SJSA1 (cell line): Measurements from ENCODE around the gene BTBD16. TPM values are rescaled to one million over a fixed set of nuclear protein-coding genes. Genes with fewer than 3 reads are reported as not detected.

Experiments used
- DNase-seq, 2 experiments: peaks; one replicate each; pipeline ENCODE4 v3.0.0-alpha.2; 2015 to 2020; ENCODE audit warnings: low spot score in 2 of 2, low read depth in 1 of 2
- H3K27ac ChIP-seq: fragments of 250-450 bp; sonication (Bioruptor Pico); 2 replicates; pipeline ENCODE4 v1.5.1; 2020; ENCODE audit warnings: mild to moderate bottlenecking, moderate library complexity
- H3K27me3 ChIP-seq: fragments of 250-450 bp; sonication (Bioruptor Pico); replicated peaks from 2 replicates; pipeline ENCODE4 v1.5.1; 2020; ENCODE audit warnings: mild to moderate bottlenecking, moderate library complexity
- H3K36me3 ChIP-seq: fragments of 250-450 bp; sonication (Bioruptor Pico); 2 replicates; pipeline ENCODE4 v1.5.1; 2020; ENCODE audit warnings: mild to moderate bottlenecking
- H3K4me1 ChIP-seq: fragments of 250-450 bp; sonication (Bioruptor Pico); replicated peaks from 2 replicates; pipeline ENCODE4 v1.6.1; 2021; ENCODE audit warnings: mild to moderate bottlenecking
- H3K4me3 ChIP-seq: fragments of 250-450 bp; sonication (Bioruptor Pico); 2 replicates; pipeline ENCODE4 v1.5.1; 2020; ENCODE audit warnings: mild to moderate bottlenecking
- H3K9me3 ChIP-seq: fragments of 250-450 bp; sonication (Bioruptor Pico); replicated peaks from 2 replicates; pipeline ENCODE4 v1.5.1; 2020; ENCODE audit warnings: mild to moderate bottlenecking
- total RNA-seq: library from RNA; depleted of rRNA; stranded (reverse); fragments of >200 nt; shearing (Covaris generic); gene quantifications from 2 replicates; pipeline ENCODE4 v1.2.3, GENCODE V29; 2014

The BTBD16 gene
- total RNA-seq, 1 experiment from 2014 or later = not detected

GRCh38 chr10:122253605-122254004, 17.5 kb upstream of the BTBD16 start:
- Histone ChIP-seq H3K9me3 (no peaks in the 10 kb centered on the region), H3K4me3 (no peak overlapping the region), H3K4me1 (no peaks in the 10 kb centered on the region), H3K36me3 (no peaks in the 10 kb centered on the region), H3K27ac (no peak overlapping the region), H3K27me3 (no peaks in the 10 kb centered on the region)
- DNase-seq = no peak

DNA sequence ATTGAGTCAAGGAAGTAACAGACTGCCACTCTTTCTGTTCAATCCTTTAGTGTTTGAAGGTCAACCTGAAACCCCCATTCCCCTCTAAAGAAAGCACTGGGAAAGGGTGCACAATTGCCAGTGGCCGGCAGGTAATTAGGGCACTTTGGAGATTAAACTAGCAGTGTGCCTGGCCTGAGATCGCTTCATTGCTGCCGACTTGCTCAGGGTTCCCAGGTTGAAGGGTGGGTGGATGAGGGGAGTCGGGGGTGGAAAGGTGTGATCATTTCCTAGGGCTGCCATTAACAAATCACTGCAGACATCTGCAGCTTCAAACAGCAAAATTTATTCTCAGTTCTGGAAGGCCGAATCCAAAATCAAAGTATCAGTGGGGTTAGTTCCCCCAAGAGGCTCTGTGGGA, 16.3 kb upstream of the BTBD16 start:
- Histone ChIP-seq H3K36me3 (no peaks in the 10 kb centered on the region), H3K4me3 (no peak overlapping the region), H3K4me1 (no peaks in the 10 kb centered on the region), H3K27me3 (no peaks in the 10 kb centered on the region), H3K9me3 (no peaks in the 10 kb centered on the region), H3K27ac (no peak overlapping the region)
- no peak for DNase-seq

GRCh38 chr10:122255509-122256301, 15.4 kb upstream of the BTBD16 start:
- no peaks in the 10 kb centered on the region for H3K36me3 ChIP-seq
- no peaks in the 10 kb centered on the region for H3K4me1 ChIP-seq
- no peak overlapping the region for H3K4me3 ChIP-seq
- no peak for DNase-seq
- H3K27me3 ChIP-seq = no peaks in the 10 kb centered on the region
- no peaks in the 10 kb centered on the region for H3K9me3 ChIP-seq
- H3K27ac ChIP-seq = no peak overlapping the region

DNA sequence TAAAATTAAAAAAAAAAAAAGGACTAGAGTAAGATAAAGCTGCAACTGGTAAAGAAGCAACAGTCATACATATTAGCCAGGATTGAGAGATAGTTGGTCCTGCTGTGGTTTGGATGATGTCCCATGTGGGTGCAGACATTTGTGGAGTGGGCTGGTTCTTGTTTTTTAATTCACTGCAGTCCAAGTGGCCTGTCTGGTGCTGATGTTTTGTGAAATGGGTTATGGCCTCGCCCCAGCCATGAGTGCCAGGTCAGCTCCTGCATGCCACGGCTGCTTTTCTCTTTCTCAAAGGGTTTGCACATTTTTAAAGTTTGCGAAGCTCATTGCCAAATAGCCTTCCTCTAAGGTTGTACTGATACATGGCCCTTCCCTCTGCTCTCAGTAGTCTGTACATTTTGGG, 14.1 kb upstream of the BTBD16 start:
- no peaks in the 10 kb centered on the region for H3K36me3 ChIP-seq
- DNase-seq = no peak
- H3K9me3 ChIP-seq = peaks cover 7% of the 10 kb centered on the region
- H3K27ac ChIP-seq = no peak overlapping the region
- no peaks in the 10 kb centered on the region for H3K4me1 ChIP-seq
- no peak overlapping the region for H3K4me3 ChIP-seq
- H3K27me3 ChIP-seq = no peaks in the 10 kb centered on the region

GRCh38 chr10:122258136-122259074, 12.7 kb upstream of the BTBD16 start:
- Histone ChIP-seq H3K9me3 (peaks cover 7% of the 10 kb centered on the region), H3K36me3 (no peaks in the 10 kb centered on the region), H3K4me3 (no peak overlapping the region), H3K27me3 (no peaks in the 10 kb centered on the region), H3K4me1 (no peaks in the 10 kb centered on the region), H3K27ac (no peak overlapping the region)
- no peak for DNase-seq

DNA sequence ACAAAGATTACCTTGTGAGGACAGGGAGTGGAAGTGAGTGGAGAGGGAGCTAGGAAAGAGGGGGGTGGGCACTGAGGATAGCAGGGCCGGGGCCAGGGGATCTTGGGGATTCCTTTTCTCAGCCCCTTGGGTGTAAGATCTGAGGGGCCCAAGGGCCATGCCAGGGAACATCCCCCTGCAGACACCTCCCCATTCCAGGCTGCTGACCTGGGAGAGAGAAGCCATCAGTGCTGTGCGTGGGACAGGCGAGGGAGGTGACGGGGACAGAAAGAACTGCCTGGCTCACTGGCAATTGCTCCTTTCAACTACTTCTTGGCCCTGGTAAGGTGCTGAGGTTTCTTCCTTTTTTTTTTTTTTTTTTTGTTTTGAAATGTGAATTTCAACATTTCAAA, 12.0 kb upstream of the BTBD16 start:
- H3K36me3 ChIP-seq = no peaks in the 10 kb centered on the region
- H3K9me3 ChIP-seq = peaks cover 7% of the 10 kb centered on the region
- no peak overlapping the region for H3K4me3 ChIP-seq
- peaks cover 5% of the 10 kb centered on the region for H3K4me1 ChIP-seq
- H3K27ac ChIP-seq = no peak overlapping the region
- H3K27me3 ChIP-seq = no peaks in the 10 kb centered on the region
- DNase-seq = no peak

DNA sequence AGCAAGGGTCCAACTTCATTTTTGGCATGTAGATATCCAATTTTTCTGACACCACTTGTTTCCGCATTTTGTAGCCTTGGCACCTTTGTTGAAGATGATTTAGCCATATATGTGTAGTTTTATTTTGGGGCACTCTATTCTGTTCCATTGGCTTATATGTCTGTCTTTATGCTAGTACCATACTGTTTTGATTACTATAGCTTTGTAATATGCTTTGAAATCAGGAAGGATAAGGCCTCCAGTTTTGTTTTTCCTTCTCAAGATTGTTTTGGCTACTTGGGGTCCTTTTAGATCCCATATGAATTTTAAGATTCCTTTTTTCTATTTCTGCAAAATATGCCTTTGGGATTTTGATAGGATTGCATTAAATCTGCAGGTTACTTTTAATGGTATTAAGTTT, 9.5 kb upstream of the BTBD16 start:
- Histone ChIP-seq H3K36me3 (no peaks in the 10 kb centered on the region), H3K27ac (no peak overlapping the region), H3K9me3 (peaks cover 7% of the 10 kb centered on the region), H3K27me3 (no peaks in the 10 kb centered on the region), H3K4me3 (no peak overlapping the region), H3K4me1 (peaks cover 13% of the 10 kb centered on the region)
- DNase-seq = no peak

DNA sequence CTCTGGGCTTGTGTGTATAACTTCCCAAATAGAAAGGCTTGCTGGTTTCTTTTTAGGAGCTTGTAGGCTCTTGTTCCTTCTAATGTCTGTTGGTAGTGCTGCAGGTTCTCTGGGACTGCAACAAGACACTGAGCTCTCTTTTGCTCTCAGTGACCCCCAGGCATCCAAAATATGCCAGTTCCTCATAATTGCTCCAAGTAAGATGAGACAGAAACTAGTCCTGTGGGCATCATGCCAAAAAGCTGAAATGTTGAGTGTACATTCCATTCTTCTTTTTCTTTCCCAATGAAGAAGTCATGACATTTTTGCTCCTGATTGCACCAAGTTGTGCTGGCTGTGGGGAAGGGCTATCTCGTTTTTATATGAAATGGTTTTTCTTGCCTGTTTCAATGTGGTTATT, 7.1 kb upstream of the BTBD16 start:
- no peak overlapping the region for H3K27ac ChIP-seq
- H3K4me3 ChIP-seq = no peak overlapping the region
- H3K9me3 ChIP-seq = peaks cover 7% of the 10 kb centered on the region
- H3K27me3 ChIP-seq = no peaks in the 10 kb centered on the region
- H3K36me3 ChIP-seq = no peaks in the 10 kb centered on the region
- DNase-seq = peak in 1 of 2 experiments; percentile 52
- peaks cover 13% of the 10 kb centered on the region for H3K4me1 ChIP-seq

GRCh38 chr10:122264436-122264835, 6.7 kb upstream of the BTBD16 start:
- Histone ChIP-seq H3K9me3 (peaks cover 7% of the 10 kb centered on the region), H3K27me3 (no peaks in the 10 kb centered on the region), H3K27ac (no peak overlapping the region), H3K36me3 (no peaks in the 10 kb centered on the region), H3K4me1 (peaks cover 13% of the 10 kb centered on the region), H3K4me3 (no peak overlapping the region)
- no peak for DNase-seq

- DNase-seq = no peak
- Histone ChIP-seq H3K27me3 (no peaks in the 10 kb centered on the region), H3K4me3 (no peak overlapping the region), H3K4me1 (peaks cover 13% of the 10 kb centered on the region), H3K9me3 (peaks cover 7% of the 10 kb centered on the region), H3K27ac (no peak overlapping the region), H3K36me3 (no peaks in the 10 kb centered on the region)
These were observed 6.2 kb upstream of the BTBD16 start for GRCh38 chr10:122264931-122265330.

DNA sequence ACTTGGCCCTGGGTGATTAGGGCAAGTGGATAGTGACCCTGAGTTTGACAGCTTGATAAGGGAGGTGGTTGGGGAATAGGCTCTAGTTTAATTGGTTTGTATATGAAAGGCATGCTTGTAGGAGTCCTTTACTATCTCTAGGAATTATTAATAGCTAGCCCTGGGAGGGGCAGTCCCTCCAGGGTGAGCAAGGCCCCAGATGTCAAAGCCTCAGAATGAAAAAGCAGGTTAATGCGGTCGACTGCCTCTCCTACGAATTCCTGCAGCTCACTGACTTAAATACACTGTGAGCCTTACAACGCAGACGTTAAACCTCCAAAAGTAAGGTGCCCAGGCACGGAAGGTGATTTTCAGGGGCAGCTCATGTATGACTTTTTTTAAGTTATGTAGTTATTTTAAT, 5.2 kb upstream of the BTBD16 start:
- H3K27ac ChIP-seq = no peak overlapping the region
- no peak overlapping the region for H3K4me3 ChIP-seq
- no peaks in the 10 kb centered on the region for H3K36me3 ChIP-seq
- H3K9me3 ChIP-seq = peaks cover 7% of the 10 kb centered on the region
- DNase-seq = no peak
- H3K4me1 ChIP-seq = peaks cover 13% of the 10 kb centered on the region
- H3K27me3 ChIP-seq = no peaks in the 10 kb centered on the region

DNA sequence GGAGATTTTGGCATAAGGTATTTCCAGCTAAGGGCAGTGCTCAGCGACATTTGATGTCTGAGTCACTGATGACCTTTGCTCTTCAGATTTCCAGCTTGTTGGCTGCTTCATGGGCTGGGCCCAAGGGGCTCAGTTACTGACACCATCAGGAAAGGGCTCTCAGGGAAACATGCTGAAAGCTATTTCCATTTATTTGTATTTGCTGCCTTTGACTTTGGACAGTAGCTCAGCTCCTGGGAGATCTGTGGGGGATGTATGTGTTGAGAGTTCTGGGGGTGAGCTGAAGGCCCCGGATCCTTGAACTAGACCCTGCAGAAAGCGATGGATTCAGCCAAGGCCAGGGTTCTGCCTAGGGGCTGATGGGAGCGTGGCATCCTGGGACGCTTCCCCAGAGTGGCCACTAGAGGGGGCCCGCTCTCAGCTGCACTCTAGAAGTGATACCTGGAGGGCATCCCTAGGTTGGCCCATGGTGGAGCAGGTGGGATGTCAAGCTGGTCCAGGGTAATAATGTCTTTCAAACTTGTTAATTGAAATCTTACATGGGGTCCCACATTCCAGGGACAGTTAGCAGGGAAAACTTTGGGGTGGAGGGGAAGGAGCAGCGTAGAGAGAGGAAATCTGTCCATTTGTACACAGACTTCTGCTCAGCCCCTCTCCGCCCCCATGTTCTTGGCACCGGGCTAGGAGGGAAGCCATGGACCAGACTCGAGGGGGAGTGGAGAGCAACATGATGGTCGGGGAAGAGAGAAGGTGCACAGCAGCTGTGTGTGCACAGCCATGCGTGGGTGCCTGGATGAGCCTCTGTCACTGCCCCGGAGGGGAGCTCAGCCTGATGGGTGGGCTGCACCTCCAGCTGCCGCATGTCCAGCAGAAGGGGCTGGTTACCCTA, 3.0 kb upstream of the BTBD16 start:
- Histone ChIP-seq H3K4me3 (no peak overlapping the region), H3K4me1 (peaks cover 13% of the 10 kb centered on the region), H3K27me3 (no peaks in the 10 kb centered on the region), H3K9me3 (no peaks in the 10 kb centered on the region), H3K36me3 (no peaks in the 10 kb centered on the region), H3K27ac (no peak overlapping the region)
- DNase-seq = peak in 1 of 2 experiments; percentile 33

DNA sequence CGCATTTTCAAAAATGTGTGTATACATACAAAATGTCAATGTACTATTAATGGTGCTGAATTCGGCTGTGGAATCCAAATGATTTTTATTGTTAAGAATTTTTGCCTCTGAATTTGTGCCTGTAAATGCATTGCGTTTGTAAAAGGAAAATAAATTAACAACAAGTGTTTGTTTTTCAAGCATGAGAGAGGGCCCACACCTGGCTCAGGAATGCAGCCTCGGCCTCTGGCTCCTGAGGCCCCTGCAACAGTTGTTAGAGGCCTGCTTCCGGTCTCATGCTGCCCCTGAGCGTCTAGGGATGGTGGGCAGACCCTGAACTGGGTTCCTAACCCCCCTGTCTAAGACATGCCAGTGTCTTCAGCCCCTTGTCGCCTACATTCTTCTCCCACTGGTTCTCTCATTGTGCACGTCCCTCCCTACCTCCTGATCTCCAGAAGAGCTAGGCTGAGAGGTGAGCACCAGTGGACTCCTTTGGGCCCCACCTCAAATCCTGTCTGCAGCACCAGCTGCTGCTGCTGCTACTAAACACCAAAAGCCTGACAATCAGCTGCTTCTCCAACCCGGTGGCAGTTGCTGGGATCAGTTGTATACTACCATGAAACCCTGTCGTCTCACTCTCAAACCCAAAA, 1.9 kb upstream of the BTBD16 start:
- H3K36me3 ChIP-seq = no peaks in the 10 kb centered on the region
- DNase-seq = no peak
- H3K27me3 ChIP-seq = no peaks in the 10 kb centered on the region
- H3K4me3 ChIP-seq = no peak overlapping the region
- no peaks in the 10 kb centered on the region for H3K9me3 ChIP-seq
- H3K27ac ChIP-seq = no peak overlapping the region
- H3K4me1 ChIP-seq = peaks cover 7% of the 10 kb centered on the region
